ENCODE results near the gene ZNF10. TPM values are rescaled to one million over a fixed set of nuclear protein-coding genes. Genes with fewer than 3 reads are reported as not detected.

Gene ZNF10
- total RNA-seq, 4 donors from 2014 or later, result 4.6 to 8.2 (median 6.6) TPM

GRCh38 chr12:133120385-133121191 lies 9.8 kb upstream of the ZNF10 start:
- no peak for TF ChIP-seq CTCF (IDR thresholded peaks at IDR 0.05; ENCODE audit: low read depth)

DNA sequence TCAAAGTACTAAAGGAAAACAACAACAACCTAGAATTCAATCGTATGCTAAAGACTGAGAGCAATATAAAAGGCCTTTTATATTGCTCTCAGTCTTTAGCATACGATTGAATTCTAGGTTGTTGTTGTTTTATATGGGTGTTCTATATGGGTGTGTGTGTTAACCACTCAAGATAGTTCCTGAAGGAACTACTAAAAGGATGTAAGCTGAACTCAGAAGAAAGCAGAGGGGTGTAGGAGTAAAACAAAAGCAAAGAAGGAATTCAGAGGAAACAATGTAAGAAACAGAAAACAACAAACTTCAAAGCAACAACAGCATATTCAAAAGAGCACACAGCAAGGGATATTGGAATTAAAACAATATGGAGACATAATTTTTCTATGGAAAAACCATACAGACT lies 5.8 kb upstream of the ZNF10 start:
- TF ChIP-seq CTCF (IDR thresholded peaks at IDR 0.05; ENCODE audit: low read depth), result no peak

DNA sequence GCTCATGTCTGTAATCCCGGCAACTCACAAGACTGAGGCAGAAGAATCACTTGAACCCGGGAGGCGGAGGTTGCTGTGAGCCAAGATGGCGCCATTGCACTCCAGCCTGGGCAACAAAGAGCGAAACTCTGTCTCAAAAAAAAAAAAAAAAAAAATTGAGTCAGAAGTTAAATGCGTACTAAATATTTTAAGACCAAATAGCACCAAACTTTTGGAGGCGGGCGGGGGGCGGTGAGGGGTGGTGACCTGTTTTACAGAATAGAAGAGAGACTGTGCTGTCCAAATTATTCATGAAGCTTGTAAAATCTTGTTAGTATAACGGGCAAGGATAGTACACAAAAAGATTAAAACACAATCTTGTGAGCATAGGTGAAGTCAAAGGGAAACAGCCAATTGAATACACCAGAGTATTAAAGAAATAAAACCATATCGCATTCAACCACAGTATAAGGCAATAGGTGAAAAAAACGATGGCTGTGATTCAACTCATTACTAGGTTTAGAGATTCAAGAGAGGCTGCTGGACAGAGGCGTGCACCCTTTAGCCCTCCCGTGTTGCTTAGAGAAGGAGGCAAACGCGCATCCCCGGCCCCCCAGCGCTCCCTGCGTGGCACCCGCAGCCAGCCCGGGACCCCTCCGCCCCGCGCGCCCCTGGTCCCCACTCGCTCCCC lies 924 bp upstream of the ZNF10 start:
- TF ChIP-seq CTCF (IDR thresholded peaks at IDR 0.05; ENCODE audit: low read depth), result no peak

DNA sequence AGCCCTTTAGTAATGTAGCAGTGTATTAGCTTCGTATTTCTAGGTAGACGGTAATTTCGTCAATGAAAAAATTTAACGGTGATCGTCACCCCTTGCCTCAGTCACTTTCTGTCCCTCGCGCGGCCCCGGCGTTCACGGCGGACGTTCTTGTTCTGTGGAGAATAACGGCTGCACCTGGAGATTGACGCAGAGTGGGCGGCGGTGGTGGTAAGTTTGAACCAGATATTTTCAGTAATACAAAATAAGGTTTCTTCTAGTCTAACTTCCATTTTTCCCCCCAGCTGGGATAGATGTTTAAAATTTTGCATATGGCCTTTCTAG lies 341 bp downstream of the ZNF10 start:
- TF ChIP-seq CTCF (IDR thresholded peaks at IDR 0.05; ENCODE audit: low read depth), result no peak

DNA sequence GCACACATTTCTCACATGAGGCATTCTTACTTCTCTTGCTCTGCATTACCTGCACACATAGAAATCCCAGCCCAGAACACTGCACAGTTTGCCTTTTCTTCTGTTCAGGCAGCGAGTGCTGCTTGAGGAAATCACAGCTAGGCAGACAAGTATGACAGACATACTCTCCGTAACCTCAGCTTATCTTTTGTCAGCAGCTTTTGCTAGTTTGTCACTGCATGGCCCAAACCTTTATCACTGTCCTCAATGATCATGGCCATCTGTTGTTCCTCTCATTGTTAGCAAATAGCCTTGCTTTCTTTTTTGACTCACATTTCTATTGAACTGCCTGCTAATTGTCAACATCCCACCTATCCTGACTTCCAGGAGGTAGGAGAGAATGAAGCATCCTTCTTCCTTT lies 5.3 kb downstream of the ZNF10 start:
- no peak for TF ChIP-seq CTCF (IDR thresholded peaks at IDR 0.05; ENCODE audit: low read depth)

DNA sequence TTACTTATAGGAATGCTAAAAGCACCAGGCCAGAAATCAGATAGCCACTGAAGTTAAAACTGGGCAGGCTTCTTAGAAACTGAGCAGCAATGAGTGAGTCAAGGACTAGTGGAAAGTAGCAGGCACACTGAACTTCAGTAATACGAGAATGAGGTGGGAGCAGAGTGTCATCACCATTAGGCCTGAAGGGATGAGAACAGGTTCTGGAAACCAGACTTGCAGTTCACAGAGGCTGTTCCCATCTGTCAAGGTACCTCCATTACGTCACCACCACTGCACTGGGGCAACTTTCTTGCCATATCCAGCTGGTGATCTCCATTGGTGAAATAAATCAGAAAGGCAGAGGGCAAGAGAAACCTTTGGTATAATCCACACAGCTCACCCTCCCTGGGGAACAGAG lies 15.6 kb downstream of the ZNF10 start:
- no peak for TF ChIP-seq CTCF (IDR thresholded peaks at IDR 0.05; ENCODE audit: low read depth)

DNA sequence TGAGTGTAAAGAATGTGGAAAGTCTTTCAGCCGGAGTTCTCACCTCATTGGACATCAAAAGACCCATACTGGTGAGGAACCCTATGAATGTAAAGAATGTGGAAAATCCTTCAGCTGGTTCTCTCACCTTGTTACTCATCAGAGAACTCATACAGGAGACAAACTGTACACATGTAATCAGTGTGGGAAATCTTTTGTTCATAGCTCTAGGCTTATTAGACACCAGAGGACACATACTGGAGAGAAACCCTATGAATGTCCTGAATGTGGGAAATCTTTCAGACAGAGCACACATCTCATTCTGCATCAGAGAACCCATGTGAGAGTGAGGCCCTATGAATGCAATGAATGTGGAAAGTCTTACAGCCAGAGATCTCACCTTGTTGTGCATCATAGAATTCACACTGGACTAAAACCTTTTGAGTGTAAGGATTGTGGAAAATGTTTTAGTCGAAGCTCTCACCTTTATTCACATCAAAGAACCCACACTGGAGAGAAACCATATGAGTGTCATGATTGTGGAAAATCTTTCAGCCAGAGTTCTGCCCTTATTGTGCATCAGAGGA lies 25.8 kb downstream of the ZNF10 start:
- no peak for TF ChIP-seq CTCF (IDR thresholded peaks at IDR 0.05; ENCODE audit: low read depth)
